Liver (tissue), 9 donors: Measurements from ENCODE around the gene PGBD5. TPM values are rescaled to one million over a fixed set of nuclear protein-coding genes. Genes with fewer than 3 reads are reported as not detected.

Experiments
- DNase-seq: peaks from one replicate; pipeline ENCODE4 v3.0.0-alpha.2; 2017; ENCODE audit warnings: low spot score
- H3K27ac ChIP-seq, 2 donors: one replicate each; pipeline ENCODE4 v1.7.0; 2013; ENCODE audit warnings: inconsistent platforms in 2 of 2, low read length in 2 of 2, control low read depth in 1 of 2, low read depth in 1 of 2, mild to moderate bottlenecking in 1 of 2
- H3K27me3 ChIP-seq, 4 donors: one replicate each; pipeline versions ENCODE4 v1.6.1 to v1.7.0; 2013; ENCODE audit warnings: low read length in 3 of 4, inconsistent platforms in 1 of 4, mild to moderate bottlenecking in 1 of 4, moderate library complexity in 1 of 4; ENCODE audit not compliant: control insufficient read depth in 4 of 4, insufficient read depth in 4 of 4
- H3K36me3 ChIP-seq, 4 donors: one replicate each; pipeline versions ENCODE4 v1.6.1 to v1.7.0; 2013; ENCODE audit warnings: low read length in 3 of 4, mild to moderate bottlenecking in 3 of 4, low read depth in 1 of 4, moderate library complexity in 1 of 4; ENCODE audit not compliant: control insufficient read depth in 4 of 4, insufficient read depth in 3 of 4
- H3K4me1 ChIP-seq, 4 donors: one replicate each; pipeline versions ENCODE4 v1.6.1 to v1.7.0; 2013; ENCODE audit warnings: low read length in 3 of 4, mild to moderate bottlenecking in 3 of 4, moderate library complexity in 1 of 4; ENCODE audit not compliant: control insufficient read depth in 4 of 4, insufficient read depth in 4 of 4
- H3K4me3 ChIP-seq, 3 donors: one replicate each; pipeline versions ENCODE4 v1.6.1 to v1.7.0; 2013; ENCODE audit warnings: low read length in 3 of 3, control low read depth in 1 of 3, low read depth in 1 of 3, mild to moderate bottlenecking in 1 of 3
- H3K9ac ChIP-seq, 2 donors: one replicate each; pipeline ENCODE4 v1.7.0; 2013; ENCODE audit warnings: low read length in 2 of 2, mild to moderate bottlenecking in 2 of 2, moderate library complexity in 2 of 2, control low read depth in 1 of 2, low read depth in 1 of 2
- H3K9me3 ChIP-seq, 4 donors: one replicate each; pipeline versions ENCODE4 v1.6.1 to v1.7.0; 2013; ENCODE audit warnings: low read length in 3 of 4; ENCODE audit not compliant: control insufficient read depth in 4 of 4
- ATF3 ChIP-seq: IDR thresholded peaks from 2 replicates; pipeline ENCODE4 v1.6.1; 2016; ENCODE audit warnings: antibody characterized with exemption
- CTCF ChIP-seq: fragments of 150-350 bp; IDR thresholded peaks from 2 replicates; pipeline ENCODE4 v1.5.1; 2017; ENCODE audit warnings: improper control_type of control experiment, low read depth, low read length; ENCODE audit not compliant: missing input control
- EGR1 ChIP-seq, 2 donors: IDR thresholded peaks; 2 replicates each; pipeline ENCODE4 v1.6.1; 2016 to 2018; ENCODE audit warnings: antibody characterized with exemption in 2 of 2, low read depth in 2 of 2
- FOXA2 ChIP-seq: IDR thresholded peaks from 2 replicates; pipeline ENCODE4 v1.6.1; 2016; ENCODE audit warnings: antibody characterized with exemption
- GABPA ChIP-seq, 2 donors: IDR thresholded peaks in 1 of 2; conservative IDR thresholded peaks in 1 of 2; 2 replicates each; pipeline ENCODE4 v1.6.1; 2016; ENCODE audit warnings: antibody characterized with exemption in 2 of 2, mild to moderate bottlenecking in 1 of 2, moderate library complexity in 1 of 2
- HNF4A ChIP-seq, 2 donors: conservative IDR thresholded peaks; 2 replicates each; pipeline ENCODE4 v1.6.1; 2016; ENCODE audit warnings: antibody characterized with exemption in 2 of 2, mild to moderate bottlenecking in 2 of 2
- JUND ChIP-seq, 2 donors: IDR thresholded peaks; 2 replicates each; pipeline ENCODE4 v1.6.1; 2016; ENCODE audit warnings: antibody characterized with exemption in 2 of 2
- MAX ChIP-seq: IDR thresholded peaks from 2 replicates; pipeline ENCODE4 v1.6.1; 2016; ENCODE audit warnings: antibody characterized with exemption
- NR2F2 ChIP-seq: IDR thresholded peaks from 2 replicates; pipeline ENCODE4 v1.6.1; 2016; ENCODE audit warnings: antibody characterized with exemption
- RAD21 ChIP-seq, 2 donors: IDR thresholded peaks; 2 replicates each; pipeline ENCODE4 v1.6.1; 2016; ENCODE audit warnings: antibody characterized with exemption in 2 of 2, mild to moderate bottlenecking in 2 of 2
- REST ChIP-seq: IDR thresholded peaks from 2 replicates; pipeline ENCODE4 v1.6.1; 2016; ENCODE audit warnings: antibody characterized with exemption, mild to moderate bottlenecking
- RXRA ChIP-seq, 2 donors: IDR thresholded peaks; 2 replicates each; pipeline ENCODE4 v1.6.1; 2017 to 2018; ENCODE audit warnings: antibody characterized with exemption in 2 of 2, mild to moderate bottlenecking in 1 of 2
- SP1 ChIP-seq: IDR thresholded peaks from 2 replicates; pipeline ENCODE4 v1.6.1; 2018; ENCODE audit warnings: antibody characterized with exemption, mild to moderate bottlenecking
- TAF1 ChIP-seq: conservative IDR thresholded peaks from 2 replicates; pipeline ENCODE4 v1.6.1; 2016; ENCODE audit warnings: antibody characterized with exemption, mild to moderate bottlenecking
- YY1 ChIP-seq: IDR thresholded peaks from 2 replicates; pipeline ENCODE4 v1.6.1; 2016; ENCODE audit warnings: antibody characterized with exemption, mild to moderate bottlenecking
- ZBTB33 ChIP-seq: IDR thresholded peaks from 2 replicates; pipeline ENCODE4 v1.6.1; 2016; ENCODE audit warnings: antibody characterized with exemption
- WGBS: extraction: QIAGEN DNeasy Blood & Tissue Kit; methylation state at CpG from one replicate; pipeline ENCODE4 v1.1.7; 2013; 5-methylcytosine and 5-hydroxymethylcytosine counted together
- polyA plus RNA-seq, 2 donors: library from polyadenylated mRNA; stranded (reverse) in 1 of 2; unstranded in 1 of 2; fragments of 200-250 nt in 1 of 2; fragments of >200 nt in 1 of 2; fragmentation: Nextera tagmentation in 1 of 2; extraction: Ambion mirVana in 1 of 2; gene quantifications; one replicate each; pipeline versions ENCODE4 v1.2.1 to v1.2.3, GENCODE V29; 2013 to 2015
- total RNA-seq, 2 donors: library from RNA; depleted of rRNA; stranded (reverse); fragments of >200 nt; gene quantifications; one replicate each; pipeline ENCODE4 v1.2.3, GENCODE V29; 2014
- donor health status: healthy.
- donor health status: healthy.
- donor health status: healthy.
- donor health status: healthy.
- donor health status: healthy.

PGBD5 gene
- total and polyA plus RNA-seq, 4 donors: 0.88 to 5.4 (median 2.7) TPM

- Histone ChIP-seq H3K27ac (no peak overlapping the region), H3K4me1 (peaks cover 9 to 29% (median 23%) of the 10 kb centered on the region in 4 donors), H3K9ac (no peak overlapping the region), H3K4me3 (no peak overlapping the region), H3K27me3 (no peaks in the 10 kb centered on the region), H3K36me3 (no peaks in the 10 kb centered on the region), H3K9me3 (no peaks in the 10 kb centered on the region)
- DNase-seq: no peak
- TF ChIP-seq RAD21 (IDR thresholded peaks at IDR 0.05) (no peak), ATF3 (no peak)
- WGBS: 92% methylated on average over 4 of the region's 4 CpGs
Observed at GRCh38 chr1:230355128-230355527, 71.0 kb downstream of the PGBD5 start.

- Histone ChIP-seq H3K9me3 (no peaks in the 10 kb centered on the region), H3K4me1 (peaks cover 9 to 34% (median 26%) of the 10 kb centered on the region in 4 donors), H3K27ac (no peak overlapping the region), H3K4me3 (no peak overlapping the region), H3K36me3 (peaks cover 0 to 2% (median 0%) of the 10 kb centered on the region in 4 donors), H3K9ac (no peak overlapping the region), H3K27me3 (no peaks in the 10 kb centered on the region)
- WGBS: 93% methylated on average over 4 of the region's 4 CpGs
- TF ChIP-seq NR2F2 (no peak), RAD21 (IDR thresholded peaks at IDR 0.05) (no peak), EGR1 (IDR thresholded peaks at IDR 0.05; ENCODE audit: low read depth in 2 of 2) (no peak), ATF3 (no peak), JUND (IDR thresholded peaks at IDR 0.05) (no peak), CTCF (no peak), FOXA2 (no peak), HNF4A (conservative IDR thresholded peaks at IDR 0.05) (no peak), RXRA (IDR thresholded peaks at IDR 0.05) (no peak), ZBTB33 (no peak), GABPA (IDR thresholded peaks at IDR 0.05 in 1 of 2, conservative IDR thresholded peaks at IDR 0.05 in 1 of 2) (no peak), SP1 (no peak), TAF1 (no peak), YY1 (no peak), MAX (no peak), REST (no peak)
- DNase-seq: no peak
Observed at GRCh38 chr1:230354005-230354404, 72.1 kb downstream of the PGBD5 start.
